ENCODE measurements around the gene KRT86.
A peak's percentile ranks its signal among the peaks of the same experiment; 100 is the strongest.
"Not testable (repeated sequence)": the region's sequence is repeated elsewhere in the genome, so short reads cannot be mapped to it uniquely, and the experiment has no call there.

Gene KRT86

DNA sequence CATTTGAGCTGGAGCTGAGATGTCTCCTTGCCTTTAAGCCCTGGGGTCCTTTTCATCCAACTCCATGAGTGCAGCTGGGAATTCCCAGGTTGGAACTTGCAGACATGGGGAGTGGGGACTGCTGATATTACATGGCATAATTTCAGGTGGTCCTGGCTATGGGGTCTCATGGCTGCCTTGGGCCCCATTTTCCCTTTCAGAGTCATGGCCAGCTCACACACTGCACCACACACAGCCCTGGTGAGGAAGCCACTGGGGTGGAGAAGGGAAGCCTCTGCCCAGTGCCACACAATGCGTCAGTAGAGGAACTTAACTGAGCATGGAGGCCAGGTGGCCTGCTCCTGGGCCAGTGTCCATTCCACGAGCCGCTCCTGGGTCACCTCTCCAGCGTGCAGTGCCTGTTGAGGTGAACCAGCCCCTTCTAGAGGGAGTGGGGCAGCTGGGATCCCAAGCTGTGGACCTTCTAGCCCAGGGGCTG is 17.3 kb upstream of the KRT86 start:
- Histone ChIP-seq H3K9ac (ENCODE audit: low read length) (no peak overlapping the region), H3K27me3 (ENCODE audit: control insufficient read depth, insufficient read depth, low read length) (peaks cover 40% of the 10 kb centered on the region), H3K4me1 (ENCODE audit: control insufficient read depth, insufficient read depth, low read length) (peaks cover 5% of the 10 kb centered on the region), H3K4me3 (ENCODE audit: low read length) (no peak overlapping the region), H3K9me3 (ENCODE audit: control insufficient read depth, low read length) (no peaks in the 10 kb centered on the region), H3K36me3 (ENCODE audit: control insufficient read depth, insufficient read depth, low read length) (no peaks in the 10 kb centered on the region)

DNA sequence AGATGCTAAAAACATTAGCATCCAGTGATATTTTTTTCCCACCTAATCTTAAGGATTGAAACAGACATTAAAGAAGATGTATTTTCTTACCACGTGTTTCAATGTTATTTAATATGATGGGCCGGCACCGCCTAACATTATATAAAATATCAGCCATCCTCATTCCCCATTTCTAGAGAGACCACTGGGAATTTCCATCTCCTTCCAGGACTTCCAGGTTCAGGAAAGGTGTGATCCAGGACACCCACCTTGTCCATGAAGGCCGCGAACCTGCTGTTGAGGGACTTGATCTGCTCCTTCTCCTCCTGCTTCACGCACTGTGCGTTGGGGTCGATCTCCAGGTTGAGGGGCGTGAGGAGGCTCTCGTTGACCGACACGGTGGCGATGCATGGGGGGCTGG is 16.5 kb upstream of the KRT86 start:
- H3K4me1 ChIP-seq (ENCODE audit: control insufficient read depth, insufficient read depth, low read length); H3K9me3 ChIP-seq (ENCODE audit: control insufficient read depth, low read length); H3K9ac ChIP-seq (ENCODE audit: low read length); H3K4me3 ChIP-seq (ENCODE audit: low read length); H3K36me3 ChIP-seq (ENCODE audit: control insufficient read depth, insufficient read depth, low read length): not testable (repeated sequence)
- peaks cover 40% of the 10 kb centered on the region for H3K27me3 ChIP-seq (ENCODE audit: control insufficient read depth, insufficient read depth, low read length)

DNA sequence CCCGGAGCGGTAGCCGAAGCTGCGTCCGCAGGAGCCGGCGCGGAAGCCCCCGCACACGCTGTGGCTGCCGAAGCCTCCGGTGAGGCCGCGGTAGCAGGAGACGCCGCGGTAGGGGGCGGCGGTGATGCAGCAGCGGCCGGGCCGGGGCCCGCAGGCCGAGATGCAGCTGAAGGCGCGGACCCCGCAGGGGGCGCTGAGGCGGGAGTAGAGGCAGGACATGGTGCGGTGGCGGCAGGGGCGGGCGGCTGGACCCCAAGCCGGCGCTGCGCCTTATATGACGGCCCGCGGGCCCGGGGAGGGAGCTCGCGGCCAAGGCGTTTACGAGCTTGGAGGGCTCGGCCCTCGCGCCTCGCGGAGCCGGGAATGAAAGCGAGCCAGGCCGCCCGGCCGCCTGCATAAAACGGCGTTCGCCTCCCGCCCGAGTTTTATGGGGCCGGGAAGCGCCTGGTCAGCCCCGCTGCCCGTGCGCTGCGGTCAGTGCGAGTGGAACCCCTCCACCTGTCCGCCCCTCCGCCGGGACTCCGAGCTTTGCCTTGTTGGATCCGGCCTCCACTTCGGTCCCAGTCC is 16.0 kb upstream of the KRT86 start:
- H3K36me3 ChIP-seq (ENCODE audit: control insufficient read depth, insufficient read depth, low read length) = no peaks in the 10 kb centered on the region
- H3K4me1 ChIP-seq (ENCODE audit: control insufficient read depth, insufficient read depth, low read length) = peaks cover 5% of the 10 kb centered on the region
- peak overlapping the region; percentile 26 for H3K9ac ChIP-seq (ENCODE audit: low read length)
- H3K9me3 ChIP-seq (ENCODE audit: control insufficient read depth, low read length) = no peaks in the 10 kb centered on the region
- H3K27me3 ChIP-seq (ENCODE audit: control insufficient read depth, insufficient read depth, low read length) = peaks cover 40% of the 10 kb centered on the region
- H3K4me3 ChIP-seq (ENCODE audit: low read length) = no peak overlapping the region

DNA sequence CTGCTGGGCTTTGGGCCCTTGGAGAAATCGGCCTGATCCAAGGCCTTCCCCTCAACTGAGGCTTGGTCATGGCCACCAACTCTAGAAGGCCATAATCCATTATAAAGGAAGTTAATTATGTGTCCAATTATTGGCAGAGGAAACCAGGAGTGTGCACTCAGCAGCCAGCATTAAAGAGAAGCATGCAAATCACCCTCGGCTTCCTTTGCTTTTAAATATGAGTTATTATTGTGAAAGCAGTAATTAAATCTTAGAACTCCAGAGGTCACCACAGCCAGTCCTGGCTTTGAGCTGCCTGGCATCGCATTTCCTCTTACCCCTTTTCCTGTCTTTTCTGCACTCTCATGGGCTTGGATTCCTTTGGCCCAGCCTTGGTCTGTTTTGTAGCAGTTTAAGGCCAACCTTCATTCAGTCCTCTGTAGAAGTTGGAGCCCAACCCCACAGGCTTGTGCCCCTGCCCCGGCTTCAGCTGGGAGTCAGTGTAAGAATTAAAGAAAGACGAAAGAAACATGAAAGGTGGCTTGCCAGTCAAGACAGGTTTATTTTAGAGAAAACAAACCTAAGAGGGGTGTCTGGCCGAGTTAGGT is 14.7 kb upstream of the KRT86 start:
- Histone ChIP-seq H3K9ac (ENCODE audit: low read length) (no peak overlapping the region), H3K27me3 (ENCODE audit: control insufficient read depth, insufficient read depth, low read length) (peaks cover 36% of the 10 kb centered on the region), H3K4me1 (ENCODE audit: control insufficient read depth, insufficient read depth, low read length) (peaks cover 5% of the 10 kb centered on the region), H3K36me3 (ENCODE audit: control insufficient read depth, insufficient read depth, low read length) (no peaks in the 10 kb centered on the region), H3K4me3 (ENCODE audit: low read length) (no peak overlapping the region), H3K9me3 (ENCODE audit: control insufficient read depth, low read length) (no peaks in the 10 kb centered on the region)

DNA sequence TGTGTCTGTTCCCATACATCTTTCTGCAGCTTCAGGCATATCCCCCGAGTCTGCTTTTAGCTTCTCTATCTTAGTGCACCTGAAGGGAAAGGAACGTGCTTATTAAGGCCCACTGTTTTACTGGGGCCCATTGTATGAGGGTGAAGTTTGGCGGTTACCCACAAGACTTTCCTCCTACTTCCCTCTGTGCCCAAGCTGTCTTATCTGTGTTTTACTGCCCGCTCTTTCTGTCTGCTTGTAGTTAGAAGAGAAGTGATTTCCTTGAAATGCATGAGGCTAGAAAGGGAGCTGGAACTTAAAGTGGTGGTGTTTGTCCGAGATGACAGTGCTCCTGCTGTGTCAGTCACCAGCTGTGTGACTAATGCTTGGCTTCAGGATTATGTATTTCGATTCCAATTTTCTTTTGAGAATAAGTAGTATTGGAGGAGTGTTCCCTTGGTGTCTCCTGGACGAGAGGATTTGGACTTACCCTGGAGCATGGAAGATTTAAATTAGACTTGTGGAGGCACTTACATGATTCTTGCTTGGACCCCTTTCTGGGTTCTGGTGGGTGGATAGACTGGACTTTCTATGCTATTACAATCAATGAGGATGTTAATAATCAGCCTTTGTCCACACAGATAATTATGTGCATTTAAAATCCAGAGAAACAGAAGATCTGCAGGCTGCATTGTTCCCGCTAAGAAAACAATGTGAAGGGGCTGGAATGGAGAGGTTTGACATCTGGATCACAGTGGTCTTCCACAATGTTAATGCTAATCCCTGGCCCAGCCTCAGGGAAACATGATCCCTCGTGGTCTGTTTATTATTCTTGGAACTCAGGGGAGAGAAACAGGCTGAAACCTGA is 13.9 kb upstream of the KRT86 start:
- H3K27me3 ChIP-seq (ENCODE audit: control insufficient read depth, insufficient read depth, low read length) = peaks cover 36% of the 10 kb centered on the region

DNA sequence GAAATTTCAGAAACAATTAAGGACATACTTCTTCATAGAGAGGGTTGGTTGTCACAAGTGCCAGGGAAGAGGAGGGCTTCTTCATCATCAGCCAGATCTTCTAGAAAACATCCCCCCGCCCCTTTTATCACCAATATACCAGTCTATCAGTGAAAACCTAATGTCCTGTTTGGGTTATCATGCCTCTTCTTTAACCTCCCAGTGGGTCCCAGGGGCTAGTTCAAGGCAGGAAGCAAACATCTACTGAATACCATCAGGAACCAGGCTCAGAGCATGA is 13.3 kb upstream of the KRT86 start:
- Histone ChIP-seq H3K9me3 (ENCODE audit: control insufficient read depth, low read length) (no peaks in the 10 kb centered on the region), H3K27me3 (ENCODE audit: control insufficient read depth, insufficient read depth, low read length) (peaks cover 32% of the 10 kb centered on the region), H3K4me3 (ENCODE audit: low read length) (no peak overlapping the region), H3K9ac (ENCODE audit: low read length) (no peak overlapping the region), H3K4me1 (ENCODE audit: control insufficient read depth, insufficient read depth, low read length) (peaks cover 5% of the 10 kb centered on the region), H3K36me3 (ENCODE audit: control insufficient read depth, insufficient read depth, low read length) (no peaks in the 10 kb centered on the region)

More for the DNA sequence above, 13.9 kb upstream of the KRT86 start:
- no peak overlapping the region for H3K9ac ChIP-seq (ENCODE audit: low read length)
- no peak overlapping the region for H3K4me3 ChIP-seq (ENCODE audit: low read length)
- no peaks in the 10 kb centered on the region for H3K9me3 ChIP-seq (ENCODE audit: control insufficient read depth, low read length)
- H3K4me1 ChIP-seq (ENCODE audit: control insufficient read depth, insufficient read depth, low read length) = peaks cover 5% of the 10 kb centered on the region
- no peaks in the 10 kb centered on the region for H3K36me3 ChIP-seq (ENCODE audit: control insufficient read depth, insufficient read depth, low read length)

DNA sequence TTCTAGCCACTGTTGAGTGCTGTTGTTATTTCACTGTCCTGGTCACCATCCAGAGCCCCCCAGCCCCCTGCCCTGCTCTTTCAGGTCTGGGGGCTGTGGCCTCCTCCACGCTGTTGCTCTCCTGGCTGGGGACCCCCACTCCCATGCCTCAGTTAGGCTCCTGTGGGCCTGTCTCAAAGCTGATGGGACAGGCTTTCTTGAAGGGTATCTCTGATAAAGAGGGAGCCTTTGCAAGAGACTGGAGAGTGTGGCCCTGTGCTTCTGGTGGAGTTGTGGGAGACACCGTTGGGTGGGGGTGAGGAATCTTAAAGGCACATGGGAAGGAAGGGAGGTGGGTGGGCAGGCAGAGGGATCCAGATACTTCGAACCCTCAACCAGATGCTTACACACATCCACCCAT is 12.2 kb upstream of the KRT86 start:
- Histone ChIP-seq H3K27me3 (ENCODE audit: control insufficient read depth, insufficient read depth, low read length) (peaks cover 22% of the 10 kb centered on the region), H3K4me3 (ENCODE audit: low read length) (no peak overlapping the region), H3K4me1 (ENCODE audit: control insufficient read depth, insufficient read depth, low read length) (peaks cover 5% of the 10 kb centered on the region), H3K9ac (ENCODE audit: low read length) (no peak overlapping the region), H3K9me3 (ENCODE audit: control insufficient read depth, low read length) (no peaks in the 10 kb centered on the region), H3K36me3 (ENCODE audit: control insufficient read depth, insufficient read depth, low read length) (no peaks in the 10 kb centered on the region)

DNA sequence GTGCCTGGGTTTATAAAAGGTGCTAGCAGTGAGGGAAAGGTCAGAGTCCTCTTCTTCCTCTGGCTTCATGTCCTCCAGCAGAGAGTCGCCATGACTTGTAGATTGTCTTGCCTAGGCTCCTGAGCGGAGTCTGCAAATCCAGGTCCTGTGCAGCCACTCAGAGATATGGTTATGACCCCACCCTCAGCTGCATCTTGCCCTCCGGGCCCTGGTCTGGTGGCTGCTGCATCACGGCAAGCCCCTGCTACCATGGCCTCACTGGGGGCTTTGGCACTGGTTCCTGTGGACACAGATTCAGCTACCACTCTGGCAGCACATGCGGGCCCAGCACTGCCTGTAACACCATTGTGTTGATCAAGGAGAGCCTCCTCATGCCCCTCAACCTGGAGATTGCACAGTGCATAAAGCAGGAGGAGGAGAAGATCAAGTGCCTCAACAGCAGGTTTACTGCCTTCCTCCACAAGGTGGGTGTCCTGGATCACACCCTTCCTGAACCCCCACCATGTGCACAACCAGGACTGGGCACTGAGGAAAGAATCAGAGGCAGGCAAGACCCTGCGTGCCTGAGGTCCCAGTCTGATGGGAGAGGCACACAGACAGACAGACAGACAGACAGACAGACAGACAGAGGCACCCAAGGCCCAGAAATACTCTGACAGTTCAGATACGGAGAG is 10.5 kb upstream of the KRT86 start:
- H3K9me3 ChIP-seq (ENCODE audit: control insufficient read depth, low read length) = no peaks in the 10 kb centered on the region
- peaks cover under 1% of the 10 kb centered on the region for H3K4me1 ChIP-seq (ENCODE audit: control insufficient read depth, insufficient read depth, low read length)
- H3K4me3 ChIP-seq (ENCODE audit: low read length) = no peak overlapping the region
- H3K9ac ChIP-seq (ENCODE audit: low read length) = no peak overlapping the region
- H3K36me3 ChIP-seq (ENCODE audit: control insufficient read depth, insufficient read depth, low read length) = no peaks in the 10 kb centered on the region
- H3K27me3 ChIP-seq (ENCODE audit: control insufficient read depth, insufficient read depth, low read length) = peaks cover 6% of the 10 kb centered on the region

DNA sequence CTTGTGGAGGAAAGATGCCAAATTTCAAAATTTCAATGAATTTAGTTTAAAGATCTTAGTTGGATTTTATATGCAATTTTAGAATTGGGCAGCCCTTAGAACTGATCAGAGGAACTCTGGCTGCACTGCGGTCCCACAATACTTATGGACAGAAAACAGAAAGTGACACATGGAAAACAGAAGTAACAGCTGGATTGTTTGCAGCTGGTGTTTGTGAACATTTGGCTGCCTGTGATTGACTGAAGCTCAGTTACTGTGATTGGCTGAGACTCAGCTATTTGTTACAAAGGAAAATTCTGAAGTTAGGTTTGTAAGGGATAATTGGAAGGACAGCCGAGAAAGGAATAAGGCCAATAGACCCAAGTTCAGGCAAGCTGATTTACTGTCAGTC is 10.0 kb upstream of the KRT86 start:
- H3K4me1 ChIP-seq (ENCODE audit: control insufficient read depth, insufficient read depth, low read length) = no peaks in the 10 kb centered on the region
- no peaks in the 10 kb centered on the region for H3K36me3 ChIP-seq (ENCODE audit: control insufficient read depth, insufficient read depth, low read length)
- H3K9ac ChIP-seq (ENCODE audit: low read length) = no peak overlapping the region
- H3K4me3 ChIP-seq (ENCODE audit: low read length) = no peak overlapping the region
- peaks cover 2% of the 10 kb centered on the region for H3K27me3 ChIP-seq (ENCODE audit: control insufficient read depth, insufficient read depth, low read length)
- no peaks in the 10 kb centered on the region for H3K9me3 ChIP-seq (ENCODE audit: control insufficient read depth, low read length)

DNA sequence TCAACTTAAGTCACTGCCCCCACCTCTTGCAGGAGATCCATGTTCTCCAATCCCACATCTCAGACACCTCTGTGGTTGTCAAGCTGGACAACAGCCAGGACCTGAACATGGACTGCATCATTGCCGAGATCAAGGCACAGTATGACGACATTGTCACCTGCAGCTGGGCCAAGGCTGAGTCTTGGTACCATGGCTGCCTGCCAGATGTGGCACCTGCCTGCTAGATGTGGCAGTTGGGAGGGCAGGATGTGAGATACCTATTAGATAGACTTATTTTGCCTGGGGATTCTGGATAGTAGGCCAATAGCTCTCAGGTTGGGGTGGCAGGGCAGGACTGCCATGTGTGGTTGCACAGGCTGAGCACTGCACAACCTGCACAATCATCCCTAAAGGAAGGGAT is 7.9 kb upstream of the KRT86 start:
- Histone ChIP-seq H3K9me3 (ENCODE audit: control insufficient read depth, low read length) (no peaks in the 10 kb centered on the region), H3K9ac (ENCODE audit: low read length) (no peak overlapping the region), H3K4me1 (ENCODE audit: control insufficient read depth, insufficient read depth, low read length) (no peaks in the 10 kb centered on the region), H3K36me3 (ENCODE audit: control insufficient read depth, insufficient read depth, low read length) (no peaks in the 10 kb centered on the region), H3K27me3 (ENCODE audit: control insufficient read depth, insufficient read depth, low read length) (no peaks in the 10 kb centered on the region), H3K4me3 (ENCODE audit: low read length) (no peak overlapping the region)

DNA sequence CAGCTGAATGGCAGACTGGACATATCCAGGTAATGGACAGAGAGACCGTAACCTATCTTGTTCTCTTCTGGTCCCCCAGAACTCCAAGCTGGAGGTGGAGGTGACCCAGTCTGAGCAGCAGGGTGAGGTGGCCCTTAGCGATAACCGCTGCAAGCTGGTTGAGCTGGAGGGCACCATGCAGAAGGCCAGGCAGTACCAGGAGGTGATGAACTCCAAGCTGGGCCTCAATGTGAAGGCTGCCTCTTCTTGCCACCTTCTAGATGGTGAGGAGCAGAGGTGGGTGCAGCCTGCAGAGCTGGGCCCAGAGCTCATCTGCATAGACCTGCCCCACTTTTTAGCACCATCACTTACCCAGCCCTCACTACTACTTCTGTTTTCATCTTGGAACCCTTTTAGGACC is 7.2 kb upstream of the KRT86 start:
- no peaks in the 10 kb centered on the region for H3K27me3 ChIP-seq (ENCODE audit: control insufficient read depth, insufficient read depth, low read length)
- no peaks in the 10 kb centered on the region for H3K9me3 ChIP-seq (ENCODE audit: control insufficient read depth, low read length)
- H3K36me3 ChIP-seq (ENCODE audit: control insufficient read depth, insufficient read depth, low read length) = no peaks in the 10 kb centered on the region
- no peak overlapping the region for H3K4me3 ChIP-seq (ENCODE audit: low read length)
- H3K9ac ChIP-seq (ENCODE audit: low read length) = no peak overlapping the region
- H3K4me1 ChIP-seq (ENCODE audit: control insufficient read depth, insufficient read depth, low read length) = no peaks in the 10 kb centered on the region

DNA sequence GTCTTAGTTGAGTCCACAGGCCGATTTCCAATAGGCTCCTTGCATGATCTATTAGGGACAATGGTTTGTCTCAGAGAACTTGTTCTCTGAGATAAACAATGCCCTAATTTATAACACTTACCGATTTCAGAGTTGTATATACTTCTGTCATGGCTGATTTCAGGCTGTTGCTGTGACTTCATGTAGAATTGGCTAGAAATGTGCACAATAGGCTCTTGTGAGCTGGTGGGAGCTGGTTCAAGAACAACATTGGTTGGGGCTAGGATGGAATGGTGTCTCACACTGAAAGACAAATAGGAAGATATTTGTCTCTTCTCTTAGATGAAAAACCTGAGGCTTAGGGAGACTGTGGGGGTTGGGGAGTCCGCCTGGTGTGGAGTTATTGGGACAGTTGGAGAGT is 6.7 kb upstream of the KRT86 start:
- no peaks in the 10 kb centered on the region for H3K9me3 ChIP-seq (ENCODE audit: control insufficient read depth, low read length)
- no peaks in the 10 kb centered on the region for H3K27me3 ChIP-seq (ENCODE audit: control insufficient read depth, insufficient read depth, low read length)
- no peak overlapping the region for H3K9ac ChIP-seq (ENCODE audit: low read length)
- H3K36me3 ChIP-seq (ENCODE audit: control insufficient read depth, insufficient read depth, low read length) = no peaks in the 10 kb centered on the region
- H3K4me3 ChIP-seq (ENCODE audit: low read length) = no peak overlapping the region
- no peaks in the 10 kb centered on the region for H3K4me1 ChIP-seq (ENCODE audit: control insufficient read depth, insufficient read depth, low read length)

All from mucosa of stomach (tissue), 1 donor.